K562 (cell line): ENCODE results near the gene EYA3. TPM values are rescaled to one million over a fixed set of nuclear protein-coding genes. Genes with fewer than 3 reads are reported as not detected.

ENCODE experiments used
- CCAR2 ChIP-seq: fragments of 200-400 bp; formaldehyde crosslinking; IDR thresholded peaks from 2 replicates; pipeline ENCODE4 v1.6.1; 2017; ENCODE audit warnings: mild to moderate bottlenecking, low read depth, low read length
- CGGBP1 ChIP-seq: fragments of 250-450 bp; sonication (Bioruptor Pico); IDR thresholded peaks from 2 replicates; pipeline ENCODE4 v1.9.0; 2021; ENCODE audit warnings: mild to moderate bottlenecking
- CHAMP1 ChIP-seq: fragments of 450-650 bp; IDR thresholded peaks from 2 replicates; pipeline ENCODE4 v1.6.1; 2016; ENCODE audit warnings: mild to moderate bottlenecking
- FOXO4 ChIP-seq: fragments of 450-650 bp; formaldehyde crosslinking; IDR thresholded peaks from 2 replicates; pipeline ENCODE4 v1.4.0; 2020; ENCODE audit warnings: mild to moderate bottlenecking, moderate library complexity
- HEY1 ChIP-seq: fragments of 250-450 bp; sonication (Bioruptor Pico); IDR thresholded peaks from 2 replicates; pipeline ENCODE4 v1.5.0; 2020; ENCODE audit warnings: mild to moderate bottlenecking, moderate library complexity, borderline replicate concordance
- HMG20B ChIP-seq: fragments of 250-450 bp; sonication (Bioruptor Pico); IDR thresholded peaks from 2 replicates; pipeline ENCODE4 v1.5.0; 2021; ENCODE audit warnings: mild to moderate bottlenecking
- KDM2B ChIP-seq: fragments of 250-450 bp; sonication (Bioruptor Pico); IDR thresholded peaks from 2 replicates; pipeline ENCODE4 v1.8.0; 2021; ENCODE audit warnings: mild to moderate bottlenecking, moderate library complexity
- KDM5B ChIP-seq: fragments of 200-600 bp; sonication (generic); IDR thresholded peaks from 2 replicates; pipeline ENCODE4 v1.6.1; 2012; ENCODE audit warnings: low read depth, mild to moderate bottlenecking, moderate library complexity, low read length, control low read depth, inconsistent platforms; ENCODE audit not compliant: insufficient replicate concordance
- MAFG ChIP-seq: fragments of 450-650 bp; conservative IDR thresholded peaks from 2 replicates; pipeline ENCODE4 v1.6.1; 2016; ENCODE audit warnings: missing genetic modification characterization, missing compliant biosample characterization
- MTA3 ChIP-seq: fragments of 450-650 bp; formaldehyde crosslinking; IDR thresholded peaks from 2 replicates; pipeline ENCODE4 v1.6.1; 2017; ENCODE audit warnings: mild to moderate bottlenecking, borderline replicate concordance
- NCOA4 ChIP-seq: fragments of 450-650 bp; IDR thresholded peaks from 2 replicates; pipeline ENCODE4 v1.6.1; 2018; ENCODE audit warnings: mild to moderate bottlenecking; ENCODE audit not compliant: partially characterized antibody
- NCOR1 ChIP-seq: fragments of 450-650 bp; IDR thresholded peaks from 2 replicates; pipeline ENCODE4 v1.6.1; 2016; ENCODE audit warnings: mild to moderate bottlenecking, moderate library complexity
- PKNOX1 ChIP-seq: fragments of 450-650 bp; IDR thresholded peaks from 2 replicates; pipeline ENCODE4 v1.6.1; 2016
- POLR2H ChIP-seq: IDR thresholded peaks from 2 replicates; pipeline ENCODE4 v1.6.1; 2016; ENCODE audit warnings: missing genetic modification characterization, low read depth, mild to moderate bottlenecking, control low read depth, missing compliant biosample characterization, moderate library complexity
- PTBP1 ChIP-seq: fragments of 200-400 bp; formaldehyde crosslinking; IDR thresholded peaks from 2 replicates; pipeline ENCODE4 v1.6.1; 2017; ENCODE audit warnings: low read depth, low read length
- RFX7 ChIP-seq: fragments of 250-450 bp; sonication (Bioruptor Pico); IDR thresholded peaks from 2 replicates; pipeline ENCODE4 v1.5.1; 2021; ENCODE audit warnings: mild to moderate bottlenecking
- RNF2 ChIP-seq: sonication (generic); IDR thresholded peaks from 2 replicates; pipeline ENCODE4 v1.6.1; 2016
- SP1 ChIP-seq: sonication (generic); formaldehyde crosslinking; IDR thresholded peaks from 2 replicates; pipeline ENCODE4 v1.8.1; 2022; ENCODE audit warnings: mild to moderate bottlenecking, missing genetic modification reagents
- SRSF7 ChIP-seq: fragments of 200-400 bp; formaldehyde crosslinking; optimal IDR thresholded peaks from 2 replicates; pipeline ENCODE3; 2017; ENCODE audit warnings: mild to moderate bottlenecking, low read depth, low read length
- ZBTB7A ChIP-seq: IDR thresholded peaks from 2 replicates; pipeline ENCODE4 v1.6.1; 2011; ENCODE audit warnings: low read depth, mild to moderate bottlenecking, low read length, moderate library complexity, borderline replicate concordance; ENCODE audit not compliant: control insufficient read depth
- ZNF212 ChIP-seq: fragments of 450-650 bp; formaldehyde crosslinking; IDR thresholded peaks from 2 replicates; pipeline ENCODE4 v1.4.0; 2020; ENCODE audit warnings: mild to moderate bottlenecking
- ZNF316 ChIP-seq: fragments of 450-650 bp; IDR thresholded peaks from 2 replicates; pipeline ENCODE4 v1.6.1; 2016
- polyA plus RNA-seq, 8 experiments: library from polyadenylated mRNA; depleted of rRNA in 4 of 8; stranded (reverse) in 5 of 8; unstranded in 3 of 8; fragments of >200 nt; fragmentation: Nextera tagmentation in 2 of 8; fragmentation: Illumina TruSeq in 1 of 8; extraction: Ambion mirVana in 2 of 8; extraction: Trizol in 1 of 8; gene quantifications; 2 replicates each; pipeline versions ENCODE4 v1.2.1 to v1.2.3, GENCODE V29; 2011 to 2014; ENCODE audit warnings: inconsistent platforms in 1 of 8, missing spikeins in 1 of 8
- total RNA-seq, 7 experiments: library from RNA; depleted of rRNA in 6 of 7; stranded (reverse); fragments of >200 nt in 6 of 7; fragmentation: Illumina TruSeq in 2 of 7; extraction: Trizol in 2 of 7; gene quantifications; 2 replicates each; pipeline versions ENCODE4 v1.2.1 to v1.2.3, GENCODE V29; 2011 to 2021; ENCODE audit warnings: low replicate concordance in 1 of 7
- TF ChIP-seq, protein P1 (sequence below): conservative IDR thresholded peaks from 2 replicates; pipeline ENCODE4 v1.6.1; 2011; ENCODE audit warnings: low read depth, mild to moderate bottlenecking, low read length; ENCODE audit not compliant: control insufficient read depth

Gene EYA3
- total and polyA plus RNA-seq, 9 of the 15 experiments (the other 6 are each of a cell fraction or from before 2014, with no cell fraction given), result 21.7 to 64.0 (median 43.6) TPM

- peak; percentile 89 for TF ChIP-seq KDM5B
- TF ChIP-seq NCOR1, result no peak
- peak; percentile 97 for TF ChIP-seq SP1 (CRISPR knock-in tag)
- TF ChIP-seq CGGBP1 (CRISPR knock-in tag), result no peak
- peak; percentile 51 for TF ChIP-seq ZNF316
- TF ChIP-seq RNF2, result no peak
- TF ChIP-seq KDM2B (CRISPR knock-in tag), result no peak
- TF ChIP-seq ZBTB7A, result no peak
- no peak for TF ChIP-seq NCOA4
- peak; percentile 92 for TF ChIP-seq POLR2H (tag)
- no peak for TF ChIP-seq MAFG (tag)
- TF ChIP-seq CHAMP1, result no peak
- peak; percentile 58 for TF ChIP-seq PKNOX1
- no peak for TF ChIP-seq HMG20B (CRISPR knock-in tag)
- no peak for TF ChIP-seq ZNF212 (CRISPR knock-in tag)
- TF ChIP-seq PTBP1, result no peak
- TF ChIP-seq CCAR2, result no peak
- no peak for TF ChIP-seq RFX7 (CRISPR knock-in tag)
- TF ChIP-seq MTA3, result peak; percentile 77; the same call in 1 of the 2 replicates
- TF ChIP-seq, protein P1, sequence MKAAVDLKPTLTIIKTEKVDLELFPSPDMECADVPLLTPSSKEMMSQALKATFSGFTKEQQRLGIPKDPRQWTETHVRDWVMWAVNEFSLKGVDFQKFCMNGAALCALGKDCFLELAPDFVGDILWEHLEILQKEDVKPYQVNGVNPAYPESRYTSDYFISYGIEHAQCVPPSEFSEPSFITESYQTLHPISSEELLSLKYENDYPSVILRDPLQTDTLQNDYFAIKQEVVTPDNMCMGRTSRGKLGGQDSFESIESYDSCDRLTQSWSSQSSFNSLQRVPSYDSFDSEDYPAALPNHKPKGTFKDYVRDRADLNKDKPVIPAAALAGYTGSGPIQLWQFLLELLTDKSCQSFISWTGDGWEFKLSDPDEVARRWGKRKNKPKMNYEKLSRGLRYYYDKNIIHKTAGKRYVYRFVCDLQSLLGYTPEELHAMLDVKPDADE, result peak; percentile 79
- no peak for TF ChIP-seq HEY1
- TF ChIP-seq SRSF7, result no peak
- TF ChIP-seq FOXO4, result no peak
Observed at GRCh38 chr1:28088168-28088961, at the start of gene EYA3 (continued).
